HFFc6 (cell line): ENCODE measurements around the gene SMG6. TPM values are rescaled to one million over a fixed set of nuclear protein-coding genes. Genes with fewer than 3 reads are reported as not detected.

Source experiments
- DNase-seq: peaks from one replicate; pipeline ENCODE4 v3.0.0-alpha.2; 2018
- H3K27ac Mint-ChIP-seq: 2 replicates; pipeline ENCODE4 v1.8.0; 2020; ENCODE audit warnings: mild to moderate bottlenecking, mixed read lengths
- H3K27me3 Mint-ChIP-seq: 2 replicates; pipeline ENCODE4 v1.8.0; 2021; ENCODE audit warnings: mild to moderate bottlenecking, moderate library complexity, mixed read lengths; ENCODE audit not compliant: insufficient read depth
- H3K36me3 Mint-ChIP-seq: 2 replicates; pipeline ENCODE4 v1.8.0; 2021; ENCODE audit warnings: low read depth, mixed read lengths
- H3K4me1 Mint-ChIP-seq: 2 replicates; pipeline ENCODE4 v1.8.0; 2020; ENCODE audit warnings: low read depth, mixed read lengths
- H3K4me3 Mint-ChIP-seq: 2 replicates; pipeline ENCODE4 v1.8.0; 2020; ENCODE audit warnings: mild to moderate bottlenecking, moderate library complexity, mixed read lengths
- H3K9me3 Mint-ChIP-seq: 2 replicates; pipeline ENCODE4 v1.8.0; 2020; ENCODE audit warnings: mild to moderate bottlenecking, mixed read lengths
- CTCF ChIP-seq: fragments of 200-600 bp; sonication (generic); IDR thresholded peaks from 2 replicates; pipeline ENCODE4 v1.5.0; 2021; ENCODE audit warnings: antibody characterized with exemption, mild to moderate bottlenecking
- total RNA-seq, 6 experiments: library from RNA; stranded (reverse); fragmentation: NEBNext Ultra II Directional; extraction: Animal tissue kit (Norgen Biotek cat#: 25700); gene quantifications; 2 replicates in 1 of 6; 3 replicates in 5 of 6; pipeline ENCODE4 v1.2.3, GENCODE V29; 2021

SMG6 gene
- total RNA-seq, 6 experiments from 2014 or later = 29.5 to 37.4 (median 31.8) TPM

GRCh38 chr17:2082003-2082781 lies 221.4 kb downstream of the SMG6 start:
- H3K4me3 Mint-ChIP-seq = peak overlapping the region; percentile 60
- H3K9me3 Mint-ChIP-seq = no peaks in the 10 kb centered on the region
- peaks cover 43% of the 10 kb centered on the region for H3K36me3 Mint-ChIP-seq
- peaks cover 1% of the 10 kb centered on the region; the same call in 1 of the 2 replicates for H3K27me3 Mint-ChIP-seq
- TF ChIP-seq CTCF = no peak
- DNase-seq = no peak
- peaks cover 78% of the 10 kb centered on the region for H3K4me1 Mint-ChIP-seq
- peak overlapping the region; percentile 94 for H3K27ac Mint-ChIP-seq

GRCh38 chr17:2081564-2081963 lies 222.0 kb downstream of the SMG6 start:
- no peak for TF ChIP-seq CTCF
- Mint-ChIP-seq H3K4me1 (peaks cover 79% of the 10 kb centered on the region), H3K9me3 (no peaks in the 10 kb centered on the region), H3K4me3 (peak overlapping the region; percentile 60), H3K36me3 (peaks cover 46% of the 10 kb centered on the region), H3K27me3 (peaks cover 1% of the 10 kb centered on the region; the same call in 1 of the 2 replicates), H3K27ac (peak overlapping the region; percentile 94)
- DNase-seq = peak; percentile 71

- H3K4me3 Mint-ChIP-seq = no peak overlapping the region
- DNase-seq = no peak
- H3K27me3 Mint-ChIP-seq = peaks cover 4% of the 10 kb centered on the region
- H3K9me3 Mint-ChIP-seq = no peaks in the 10 kb centered on the region
- H3K36me3 Mint-ChIP-seq = peaks cover 44% of the 10 kb centered on the region
- H3K4me1 Mint-ChIP-seq = peaks cover 60% of the 10 kb centered on the region
- TF ChIP-seq CTCF = no peak
- peak overlapping the region; percentile 88; the same call in 1 of the 2 replicates for H3K27ac Mint-ChIP-seq
Observed at GRCh38 chr17:2077040-2077439, 226.5 kb downstream of the SMG6 start.

- H3K9me3 Mint-ChIP-seq = no peaks in the 10 kb centered on the region
- H3K27ac Mint-ChIP-seq = peak overlapping the region; percentile 88
- peaks cover 6% of the 10 kb centered on the region for H3K27me3 Mint-ChIP-seq
- DNase-seq = no peak
- TF ChIP-seq CTCF = no peak
- peaks cover 60% of the 10 kb centered on the region for H3K4me1 Mint-ChIP-seq
- H3K4me3 Mint-ChIP-seq = no peak overlapping the region
- peaks cover 50% of the 10 kb centered on the region for H3K36me3 Mint-ChIP-seq
Observed at GRCh38 chr17:2076087-2076984, 227.2 kb downstream of the SMG6 start.

GRCh38 chr17:2075336-2076086 lies 228.1 kb downstream of the SMG6 start:
- peak overlapping the region; percentile 88 for H3K27ac Mint-ChIP-seq

More at GRCh38 chr17:2075336-2076086, 228.1 kb downstream of the SMG6 start:
- Mint-ChIP-seq H3K9me3 (no peaks in the 10 kb centered on the region), H3K4me3 (peak overlapping the region; percentile 9; the same call in 1 of the 2 replicates), H3K36me3 (peaks cover 52% of the 10 kb centered on the region), H3K4me1 (peaks cover 62% of the 10 kb centered on the region), H3K27me3 (peaks cover 8% of the 10 kb centered on the region)
- TF ChIP-seq CTCF = peak; percentile 42
- no peak for DNase-seq
